Gastroesophageal sphincter (tissue), 4 donors: ENCODE data around the gene SLC7A10. TPM values are rescaled to one million over a fixed set of nuclear protein-coding genes. Genes with fewer than 3 reads are reported as not detected.

ENCODE experiments used
- ATAC-seq: fragments of 150-250 bp; one replicate; pipeline ENCODE4 v1.9.1; 2016; ENCODE audit warnings: mild to moderate bottlenecking, moderate library complexity
- H3K27ac ChIP-seq, 4 donors: fragments of 200-600 bp; sonication (generic) in 3 of 4; 1 replicate in 3 of 4; 2 replicates in 1 of 4; pipeline ENCODE4 v1.5.1; 2016 to 2019
- H3K27me3 ChIP-seq: fragments of 200-600 bp; sonication (generic); one replicate; pipeline ENCODE4 v1.5.1; 2019
- H3K36me3 ChIP-seq, 2 donors: fragments of 200-600 bp; sonication (generic); one replicate each; pipeline ENCODE4 v1.5.1; 2019; ENCODE audit warnings: control low read depth in 1 of 2
- H3K4me1 ChIP-seq, 3 donors: fragments of 200-600 bp; sonication (generic); 1 replicate in 2 of 3; 2 replicates in 1 of 3; pipeline ENCODE4 v1.5.1; 2016 to 2019; ENCODE audit warnings: control low read depth in 2 of 3
- H3K4me3 ChIP-seq, 2 donors: fragments of 200-600 bp; sonication (generic); one replicate each; pipeline ENCODE4 v1.5.1; 2019; ENCODE audit warnings: mild to moderate bottlenecking in 1 of 2, moderate library complexity in 1 of 2
- H3K9me3 ChIP-seq, 3 donors: fragments of 200-600 bp; sonication (generic); one replicate each; pipeline ENCODE4 v1.5.1; 2017 to 2019; ENCODE audit warnings: control low read depth in 2 of 3
- EP300 ChIP-seq: sonication (generic); formaldehyde crosslinking; IDR thresholded peaks from one replicate; pipeline ENCODE4 v1.6.1; 2017; ENCODE audit warnings: antibody characterized with exemption, mild to moderate bottlenecking
- POLR2A ChIP-seq, 2 donors: fragments of 450-650 bp; IDR thresholded peaks; one replicate each; pipeline ENCODE4 v1.6.1; 2017; ENCODE audit warnings: antibody characterized with exemption in 2 of 2, mild to moderate bottlenecking in 2 of 2, moderate library complexity in 1 of 2
- POLR2AphosphoS5 ChIP-seq: sonication (generic); formaldehyde crosslinking; IDR thresholded peaks from one replicate; pipeline ENCODE4 v1.6.1; 2017; ENCODE audit warnings: antibody characterized with exemption
- WGBS, 2 donors: methylation state at CpG; one replicate each; pipeline ENCODE4 v1.1.5; 2018; ENCODE audit warnings: low coverage in 1 of 2; 5-methylcytosine and 5-hydroxymethylcytosine counted together
- total RNA-seq, 4 donors: library from RNA; depleted of rRNA; stranded (reverse); fragments of >200 nt; gene quantifications; one replicate each; pipeline ENCODE4 v1.1.0, GENCODE V29; 2016
- TF ChIP-seq, protein P1 (sequence below), 4 experiments: fragments of 200-600 bp in 2 of 4; fragments of 450-650 bp in 2 of 4; sonication (generic) in 1 of 4; IDR thresholded peaks; one replicate each; pipeline ENCODE4 v1.5.1; 2017 to 2019; ENCODE audit warnings: antibody characterized with exemption in 4 of 4, mild to moderate bottlenecking in 2 of 4, moderate library complexity in 2 of 4

Gene SLC7A10
- total RNA-seq, 4 donors from 2014 or later, result not detected

- H3K4me1 ChIP-seq, result no peaks in the 10 kb centered on the region
- peaks cover 0 to 1% (median 0%) of the 10 kb centered on the region in 3 donors for H3K9me3 ChIP-seq
- H3K4me3 ChIP-seq, result no peak overlapping the region
- H3K27me3 ChIP-seq, result peaks cover 43% of the 10 kb centered on the region
- WGBS, 2 donors, result 29% methylated on average over 1 to 3 of the region's 12 CpGs
- ATAC-seq, result no peak
- no peak overlapping the region for H3K27ac ChIP-seq
- TF ChIP-seq POLR2A (IDR thresholded peaks at IDR 0.05) (no peak), POLR2AphosphoS5 (no peak), EP300 (no peak)
- TF ChIP-seq, protein P1, sequence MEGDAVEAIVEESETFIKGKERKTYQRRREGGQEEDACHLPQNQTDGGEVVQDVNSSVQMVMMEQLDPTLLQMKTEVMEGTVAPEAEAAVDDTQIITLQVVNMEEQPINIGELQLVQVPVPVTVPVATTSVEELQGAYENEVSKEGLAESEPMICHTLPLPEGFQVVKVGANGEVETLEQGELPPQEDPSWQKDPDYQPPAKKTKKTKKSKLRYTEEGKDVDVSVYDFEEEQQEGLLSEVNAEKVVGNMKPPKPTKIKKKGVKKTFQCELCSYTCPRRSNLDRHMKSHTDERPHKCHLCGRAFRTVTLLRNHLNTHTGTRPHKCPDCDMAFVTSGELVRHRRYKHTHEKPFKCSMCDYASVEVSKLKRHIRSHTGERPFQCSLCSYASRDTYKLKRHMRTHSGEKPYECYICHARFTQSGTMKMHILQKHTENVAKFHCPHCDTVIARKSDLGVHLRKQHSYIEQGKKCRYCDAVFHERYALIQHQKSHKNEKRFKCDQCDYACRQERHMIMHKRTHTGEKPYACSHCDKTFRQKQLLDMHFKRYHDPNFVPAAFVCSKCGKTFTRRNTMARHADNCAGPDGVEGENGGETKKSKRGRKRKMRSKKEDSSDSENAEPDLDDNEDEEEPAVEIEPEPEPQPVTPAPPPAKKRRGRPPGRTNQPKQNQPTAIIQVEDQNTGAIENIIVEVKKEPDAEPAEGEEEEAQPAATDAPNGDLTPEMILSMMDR (IDR thresholded peaks at IDR 0.05), result no peak
- H3K36me3 ChIP-seq, result no peaks in the 10 kb centered on the region
Measured at GRCh38 chr19:33251076-33251475, 25.4 kb upstream of the SLC7A10 start.

DNA sequence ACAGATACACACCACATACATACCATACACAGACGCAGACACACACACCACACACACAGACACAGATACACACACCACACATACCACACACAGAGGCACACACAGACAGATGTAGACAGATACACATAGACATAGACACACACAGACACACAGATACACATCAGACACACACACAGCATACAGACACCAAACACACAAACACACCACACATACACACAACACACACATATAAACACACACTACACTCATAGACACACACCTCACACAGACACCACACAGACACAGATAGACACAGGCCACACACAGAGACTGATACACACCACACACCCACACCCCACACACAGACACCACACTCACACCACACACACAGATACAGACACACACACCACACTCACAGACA, 24.9 kb upstream of the SLC7A10 start:
- 71% methylated on average over 1 of the region's 1 CpG; no CpG with 5 or more reads in 1 of the 2 donors for WGBS, 2 donors
- Histone ChIP-seq H3K36me3 (no peaks in the 10 kb centered on the region), H3K27ac (no peak overlapping the region), H3K4me1 (no peaks in the 10 kb centered on the region), H3K9me3 (peaks cover 0 to 7% (median 0%) of the 10 kb centered on the region in 3 donors), H3K4me3 (no peak overlapping the region), H3K27me3 (peaks cover 43% of the 10 kb centered on the region)
- ATAC-seq, result no peak
- TF ChIP-seq, protein P1 (IDR thresholded peaks at IDR 0.05), result no peak
- TF ChIP-seq POLR2AphosphoS5, result no peak
- TF ChIP-seq POLR2A (IDR thresholded peaks at IDR 0.05), result no peak
- no peak for TF ChIP-seq EP300

- no peak for ATAC-seq
- WGBS, 2 donors, result 50 to 88% methylated on average over 3 of the region's 3 CpGs
- Histone ChIP-seq H3K36me3 (no peaks in the 10 kb centered on the region), H3K9me3 (peaks cover 0 to 12% (median 0%) of the 10 kb centered on the region in 3 donors), H3K27ac (no peak overlapping the region), H3K4me1 (no peaks in the 10 kb centered on the region), H3K27me3 (peaks cover 40% of the 10 kb centered on the region), H3K4me3 (no peak overlapping the region)
- TF ChIP-seq EP300, result no peak
- TF ChIP-seq, protein P1 (IDR thresholded peaks at IDR 0.05), result no peak
- TF ChIP-seq POLR2AphosphoS5, result no peak
- no peak for TF ChIP-seq POLR2A (IDR thresholded peaks at IDR 0.05)
Measured at GRCh38 chr19:33249740-33250366, 24.2 kb upstream of the SLC7A10 start.

DNA sequence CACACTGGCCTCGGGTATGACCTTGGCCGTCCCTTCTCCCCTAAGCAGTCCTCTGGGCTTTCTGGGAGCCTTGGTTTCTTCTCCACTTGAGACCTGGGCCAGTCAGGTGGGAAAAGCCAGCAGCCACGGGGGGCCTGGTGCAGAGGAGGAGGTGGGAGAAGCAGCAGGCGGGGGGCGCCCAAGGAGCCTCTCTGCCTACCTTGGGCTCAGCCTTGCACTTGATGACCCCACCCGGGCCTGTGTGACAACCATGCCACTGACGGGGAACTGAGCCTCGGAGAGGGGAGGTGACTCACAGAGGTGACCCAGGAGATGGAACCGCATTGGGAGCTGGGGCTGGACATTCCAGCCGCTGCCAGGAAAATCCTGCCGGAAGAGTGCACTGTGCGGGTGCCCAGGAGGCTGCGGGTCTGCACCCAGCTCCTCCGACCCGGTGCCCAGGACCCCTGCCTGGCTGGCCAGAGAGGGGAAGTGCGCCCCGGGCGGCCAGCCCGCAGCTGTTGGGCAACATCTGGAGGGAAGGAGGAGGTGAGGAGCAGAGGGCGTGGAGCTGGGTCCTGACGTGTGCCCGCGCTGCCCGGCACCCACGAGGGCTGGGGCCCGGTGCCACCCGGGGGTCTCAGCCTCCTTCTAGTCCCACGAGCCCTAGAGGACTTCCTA, 23.4 kb upstream of the SLC7A10 start:
- WGBS, 2 donors, result 39% methylated on average over 16 of the region's 28 CpGs; no CpG with 5 or more reads in 1 of the 2 donors
- H3K27me3 ChIP-seq, result peaks cover 33% of the 10 kb centered on the region
- ATAC-seq, result peak; percentile 32
- H3K4me3 ChIP-seq, result no peak overlapping the region
- TF ChIP-seq POLR2A (IDR thresholded peaks at IDR 0.05) (no peak), EP300 (no peak), POLR2AphosphoS5 (no peak)
- TF ChIP-seq, protein P1 (IDR thresholded peaks at IDR 0.05), result no peak
- H3K27ac ChIP-seq, result no peak overlapping the region
- H3K36me3 ChIP-seq, result no peaks in the 10 kb centered on the region
- H3K4me1 ChIP-seq, result no peaks in the 10 kb centered on the region
- H3K9me3 ChIP-seq, result peaks cover 0 to 12% (median 0%) of the 10 kb centered on the region in 3 donors

DNA sequence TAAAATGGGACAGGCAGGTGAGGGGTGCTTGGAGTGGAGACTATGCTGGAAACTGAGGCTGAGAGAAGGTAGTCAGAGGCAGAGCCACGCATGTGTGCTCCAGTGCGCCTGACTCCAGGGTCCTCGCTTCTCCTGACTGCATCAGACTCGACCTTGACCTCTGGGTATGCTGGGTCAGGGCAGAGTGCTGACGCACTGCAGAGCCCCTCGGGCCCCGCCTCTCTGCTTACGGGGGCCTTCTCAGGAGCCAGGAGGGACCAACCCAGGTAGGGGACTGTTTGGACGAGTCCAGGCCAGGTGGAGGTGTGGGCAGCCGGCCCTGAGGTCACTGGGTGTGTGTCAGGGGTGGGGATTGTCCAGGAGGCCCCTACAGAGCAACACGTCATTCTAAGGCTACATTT, 22.9 kb upstream of the SLC7A10 start:
- no peak overlapping the region for H3K27ac ChIP-seq
- TF ChIP-seq POLR2A (IDR thresholded peaks at IDR 0.05) (no peak), POLR2AphosphoS5 (no peak), EP300 (no peak)
- TF ChIP-seq, protein P1 (IDR thresholded peaks at IDR 0.05), result no peak
- H3K27me3 ChIP-seq, result peaks cover 28% of the 10 kb centered on the region
- H3K36me3 ChIP-seq, result no peaks in the 10 kb centered on the region
- H3K4me1 ChIP-seq, result no peaks in the 10 kb centered on the region
- H3K4me3 ChIP-seq, result no peak overlapping the region
- ATAC-seq, result no peak
- H3K9me3 ChIP-seq, result peaks cover 0 to 12% (median 0%) of the 10 kb centered on the region in 3 donors
- WGBS, 2 donors, result 60% methylated on average over 1 of the region's 11 CpGs; no CpG with 5 or more reads in 1 of the 2 donors
